Caco-2 (cell line): ENCODE measurements around the gene IMPDH1. TPM values are rescaled to one million over a fixed set of nuclear protein-coding genes. Genes with fewer than 3 reads are reported as not detected.

Experiments
- BruUV-seq: library from RNA; stranded (reverse); fragments of 400-500 nt; replicated peaks from 2 replicates; lab custom pipeline; 2021; lab: Mats Ljungman, UMichigan
- CTCF ChIA-PET: fragments of 300-600 bp; sonication (Branson Sonifier 250); formaldehyde crosslinking; loops from one replicate; lab custom pipeline; 2022; ENCODE audit warnings: antibody characterized with exemption; lab: Charles Lee
- POLR2A ChIA-PET: fragments of 300-600 bp; sonication (Branson Sonifier 250); formaldehyde crosslinking; loops from one replicate; lab custom pipeline; 2022; ENCODE audit warnings: antibody characterized with exemption; lab: Charles Lee
- DNase-seq, 2 experiments: peaks; one replicate each; pipeline versions ENCODE4 v3.0.0 to v3.0.0-alpha.2; 2020 to 2022
- H3K27me3 ChIP-seq: replicated peaks from 2 replicates; pipeline ENCODE4 v1.6.0; 2011; ENCODE audit warnings: low read length; ENCODE audit not compliant: control insufficient read depth, insufficient read depth
- H3K36me3 ChIP-seq: 2 replicates; pipeline ENCODE4 v1.5.1; 2011; ENCODE audit warnings: low read length; ENCODE audit not compliant: control insufficient read depth, insufficient read depth
- H3K4me1 ChIP-seq: fragments of 250-450 bp; sonication (Bioruptor Pico); 2 replicates; pipeline ENCODE4 v1.5.1; 2020; ENCODE audit warnings: mild to moderate bottlenecking
- H3K4me3 ChIP-seq: 2 replicates; pipeline ENCODE4 v1.5.1; 2011; ENCODE audit warnings: low read depth, mild to moderate bottlenecking, control low read depth, low read length
- H3K9me3 ChIP-seq: fragments of 250-450 bp; sonication (Bioruptor Pico); 2 replicates; pipeline ENCODE4 v1.5.1; 2020; ENCODE audit warnings: mild to moderate bottlenecking, moderate library complexity
- H3K27ac Mint-ChIP-seq: one replicate; pipeline ENCODE4 v1.8.0; 2022; ENCODE audit warnings: mixed read lengths; ENCODE audit not compliant: unreplicated experiment
- H3K27me3 Mint-ChIP-seq: one replicate; pipeline ENCODE4 v1.8.0; 2022; ENCODE audit warnings: mixed read lengths; ENCODE audit not compliant: insufficient read depth, unreplicated experiment
- H3K36me3 Mint-ChIP-seq: one replicate; pipeline ENCODE4 v1.8.0; 2022; ENCODE audit warnings: mild to moderate bottlenecking, mixed read lengths; ENCODE audit not compliant: insufficient read depth, unreplicated experiment
- H3K4me1 Mint-ChIP-seq: one replicate; pipeline ENCODE4 v1.8.0; 2022; ENCODE audit warnings: low read depth, mixed read lengths; ENCODE audit not compliant: unreplicated experiment
- H3K4me3 Mint-ChIP-seq: one replicate; pipeline ENCODE4 v1.8.0; 2022; ENCODE audit warnings: mild to moderate bottlenecking, moderate library complexity, mixed read lengths; ENCODE audit not compliant: unreplicated experiment
- H3K9me3 Mint-ChIP-seq: one replicate; pipeline ENCODE4 v1.8.0; 2022; ENCODE audit warnings: mixed read lengths; ENCODE audit not compliant: unreplicated experiment
- intact Hi-C: fragments of 100-400 bp; cut with micrococcal nuclease; formaldehyde crosslinking; loops from one replicate; pipeline ENCODE4 v1.10.0; 2022; ENCODE audit not compliant: unreplicated experiment
- total RNA-seq: library from RNA; stranded (reverse); gene quantifications from 2 replicates; pipeline ENCODE4 v1.2.3, GENCODE V29; 2022
- TF ChIP-seq, protein P1 (sequence below), 2 experiments: fragments of 200-600 bp in 1 of 2; IDR thresholded peaks; 1 replicate in 1 of 2; 2 replicates in 1 of 2; pipeline versions ENCODE4 v1.5.1 to v1.8.0; 2011 to 2022; ENCODE audit warnings: antibody characterized with exemption in 1 of 2, control low read depth in 1 of 2, inconsistent platforms in 1 of 2, low read depth in 1 of 2, low read length in 1 of 2, mild to moderate bottlenecking in 1 of 2, moderate library complexity in 1 of 2; ENCODE audit not compliant: insufficient read depth in 1 of 2, severe bottlenecking in 1 of 2, unreplicated experiment in 1 of 2

Gene IMPDH1
- total RNA-seq, 1 experiment from 2014 or later, result 43.5 TPM

DNA sequence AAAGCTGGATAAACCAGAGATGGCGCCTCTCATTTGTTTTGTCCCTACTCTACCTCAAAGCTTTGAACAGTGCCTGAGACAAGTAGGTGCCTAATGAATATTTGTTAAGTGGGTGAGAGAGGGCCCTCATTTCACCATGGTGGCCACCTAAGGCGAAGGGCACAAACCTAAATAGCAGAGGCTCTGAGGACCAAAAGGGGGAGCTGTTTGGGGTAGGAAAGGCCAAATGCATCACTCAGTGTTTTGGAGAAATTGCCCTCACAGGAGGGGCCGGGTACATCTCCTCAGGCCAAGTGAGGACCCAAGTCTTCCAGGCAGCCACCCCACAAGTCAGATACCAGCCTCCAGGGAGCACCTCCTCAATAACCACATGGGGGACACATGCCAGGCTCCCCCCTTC is 14.0 kb downstream of the IMPDH1 start:
- ChIA-PET POLR2A (no interaction called here), CTCF (interaction anchor here (0.6 to 1.2 kb wide), 2 partner anchors 31 to 65 kb away, joined by 3 read pairs; no protein-coding TSS in a partner anchor)
- Histone ChIP-seq H3K4me3 (no peak overlapping the region), H3K9me3 (no peaks in the 10 kb centered on the region), H3K4me1 (no peaks in the 10 kb centered on the region), H3K36me3 (no peaks in the 10 kb centered on the region; the same call in 1 of the 2 replicates), H3K27me3 (no peaks in the 10 kb centered on the region)
- no peaks in the 10 kb centered on the region for H3K9me3 Mint-ChIP-seq
- no peak for DNase-seq
- TF ChIP-seq, protein P1, sequence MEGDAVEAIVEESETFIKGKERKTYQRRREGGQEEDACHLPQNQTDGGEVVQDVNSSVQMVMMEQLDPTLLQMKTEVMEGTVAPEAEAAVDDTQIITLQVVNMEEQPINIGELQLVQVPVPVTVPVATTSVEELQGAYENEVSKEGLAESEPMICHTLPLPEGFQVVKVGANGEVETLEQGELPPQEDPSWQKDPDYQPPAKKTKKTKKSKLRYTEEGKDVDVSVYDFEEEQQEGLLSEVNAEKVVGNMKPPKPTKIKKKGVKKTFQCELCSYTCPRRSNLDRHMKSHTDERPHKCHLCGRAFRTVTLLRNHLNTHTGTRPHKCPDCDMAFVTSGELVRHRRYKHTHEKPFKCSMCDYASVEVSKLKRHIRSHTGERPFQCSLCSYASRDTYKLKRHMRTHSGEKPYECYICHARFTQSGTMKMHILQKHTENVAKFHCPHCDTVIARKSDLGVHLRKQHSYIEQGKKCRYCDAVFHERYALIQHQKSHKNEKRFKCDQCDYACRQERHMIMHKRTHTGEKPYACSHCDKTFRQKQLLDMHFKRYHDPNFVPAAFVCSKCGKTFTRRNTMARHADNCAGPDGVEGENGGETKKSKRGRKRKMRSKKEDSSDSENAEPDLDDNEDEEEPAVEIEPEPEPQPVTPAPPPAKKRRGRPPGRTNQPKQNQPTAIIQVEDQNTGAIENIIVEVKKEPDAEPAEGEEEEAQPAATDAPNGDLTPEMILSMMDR (IDR thresholded peaks at IDR 0.05; ENCODE audit: insufficient read depth in 1 of 2, low read depth in 1 of 2, low read length in 1 of 2, severe bottlenecking in 1 of 2, unreplicated experiment in 1 of 2), result no peak
- intact Hi-C loops, result no loop called here
- H3K27ac Mint-ChIP-seq, result no peak overlapping the region
- no peaks in the 10 kb centered on the region for H3K27me3 Mint-ChIP-seq
- no peak overlapping the region for H3K4me3 Mint-ChIP-seq
- no TSS peak for BruUV-seq
- H3K36me3 Mint-ChIP-seq, result peaks cover 8% of the 10 kb centered on the region
- H3K4me1 Mint-ChIP-seq, result no peaks in the 10 kb centered on the region

DNA sequence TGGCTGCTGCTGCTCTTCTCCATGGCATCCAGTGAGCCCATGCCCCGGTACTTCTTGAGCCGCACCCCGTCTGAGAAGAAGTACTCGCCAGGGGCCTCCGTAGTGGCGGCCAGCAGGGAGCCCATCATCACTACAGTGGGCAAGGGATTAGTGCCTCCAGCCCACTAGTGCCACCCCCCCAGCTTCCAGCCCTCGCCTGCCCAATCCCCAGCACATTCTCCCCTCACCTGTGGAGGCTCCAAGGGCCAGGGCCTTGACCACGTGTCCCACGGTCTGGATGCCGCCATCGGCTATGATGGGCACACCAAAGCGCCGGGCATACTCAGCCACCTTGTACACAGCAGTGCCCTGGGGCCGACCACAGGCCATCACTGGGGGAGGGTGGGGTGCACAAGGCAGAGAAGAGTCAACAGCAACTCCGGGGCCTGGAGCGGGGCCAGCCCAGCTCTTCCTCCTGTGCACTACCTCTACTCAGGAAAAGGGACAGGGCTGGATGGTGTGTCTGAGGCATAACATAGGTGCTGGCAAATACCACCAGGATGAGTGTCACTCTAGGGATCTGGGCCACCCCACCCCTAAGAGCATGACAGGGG is 14.8 kb downstream of the IMPDH1 start:
- no peak overlapping the region for H3K4me3 Mint-ChIP-seq
- H3K4me3 ChIP-seq, result no peak overlapping the region
- POLR2A ChIA-PET, result no interaction called here
- no peaks in the 10 kb centered on the region for H3K4me1 Mint-ChIP-seq
- CTCF ChIA-PET, result no interaction called here
- no peaks in the 10 kb centered on the region for H3K9me3 ChIP-seq
- no peaks in the 10 kb centered on the region; the same call in 1 of the 2 replicates for H3K36me3 ChIP-seq
- no peaks in the 10 kb centered on the region for H3K27me3 Mint-ChIP-seq
- H3K9me3 Mint-ChIP-seq, result no peaks in the 10 kb centered on the region
- peaks cover 8% of the 10 kb centered on the region for H3K36me3 Mint-ChIP-seq
- no peaks in the 10 kb centered on the region for H3K27me3 ChIP-seq
- no peak for DNase-seq
- no TSS peak for BruUV-seq
- no peak overlapping the region for H3K27ac Mint-ChIP-seq
- no peaks in the 10 kb centered on the region for H3K4me1 ChIP-seq
- intact Hi-C loops, result no loop called here
- TF ChIP-seq, protein P1 (IDR thresholded peaks at IDR 0.05; ENCODE audit: insufficient read depth in 1 of 2, low read depth in 1 of 2, low read length in 1 of 2, severe bottlenecking in 1 of 2, unreplicated experiment in 1 of 2), result no peak

DNA sequence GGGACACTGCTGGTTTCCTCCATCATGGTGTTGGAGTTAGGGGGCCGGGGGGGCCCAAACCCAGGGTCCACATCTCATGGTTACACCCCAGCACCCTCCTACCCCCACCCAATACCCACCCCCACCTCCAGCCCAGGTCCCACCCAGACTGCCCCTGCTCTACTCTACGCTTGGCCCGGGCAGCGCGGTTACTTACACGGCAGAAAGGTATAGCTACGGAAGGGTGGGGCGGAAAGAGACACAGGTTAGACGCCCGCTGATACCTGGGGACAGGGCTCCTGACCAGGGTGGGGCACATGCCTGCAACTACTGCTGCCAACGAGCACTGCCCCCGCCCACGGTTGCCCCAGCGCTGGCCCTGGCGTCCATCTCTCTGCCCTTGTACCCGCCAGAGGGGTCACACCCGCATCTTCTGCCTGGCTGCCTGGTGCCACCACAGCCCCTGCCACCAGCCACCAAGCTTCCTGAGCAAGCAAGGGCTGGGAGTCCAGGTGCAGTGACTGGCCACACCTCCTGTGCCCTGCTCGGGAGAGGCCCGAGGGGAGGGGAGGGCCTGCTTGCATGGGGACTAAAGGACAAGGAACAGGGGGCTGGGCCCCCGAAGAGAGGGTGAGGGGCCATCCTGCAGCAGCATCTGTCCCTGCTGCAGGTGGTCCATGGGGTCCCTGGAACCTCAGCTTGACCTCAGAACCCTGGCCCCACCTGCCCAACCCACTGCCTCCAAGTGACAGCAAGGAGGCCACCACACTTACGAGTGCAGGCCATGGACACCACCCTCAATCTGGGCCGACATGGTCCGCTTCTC is 16.1 kb downstream of the IMPDH1 start:
- BruUV-seq, result no TSS peak
- Mint-ChIP-seq H3K4me1 (no peaks in the 10 kb centered on the region), H3K4me3 (no peak overlapping the region), H3K9me3 (no peaks in the 10 kb centered on the region), H3K36me3 (peaks cover 8% of the 10 kb centered on the region), H3K27ac (no peak overlapping the region), H3K27me3 (no peaks in the 10 kb centered on the region)
- DNase-seq, result no peak
- TF ChIP-seq, protein P1 (IDR thresholded peaks at IDR 0.05; ENCODE audit: insufficient read depth in 1 of 2, low read depth in 1 of 2, low read length in 1 of 2, severe bottlenecking in 1 of 2, unreplicated experiment in 1 of 2), result no peak
- Histone ChIP-seq H3K9me3 (no peaks in the 10 kb centered on the region), H3K4me1 (no peaks in the 10 kb centered on the region), H3K36me3 (no peaks in the 10 kb centered on the region; the same call in 1 of the 2 replicates), H3K4me3 (no peak overlapping the region), H3K27me3 (no peaks in the 10 kb centered on the region)
- intact Hi-C loops, result no loop called here
- CTCF ChIA-PET, result interaction anchor here (1.1 kb wide), 1 partner anchor 46 kb away, joined by 3 read pairs; no protein-coding TSS in a partner anchor
- POLR2A ChIA-PET, result no interaction called here
